ENCODE data around the gene RNF130. TPM values are rescaled to one million over a fixed set of nuclear protein-coding genes. Genes with fewer than 3 reads are reported as not detected.

The RNF130 gene
- total and polyA plus RNA-seq, 9 of the 15 experiments (the other 6 are each of a cell fraction or from before 2014, with no cell fraction given): 5.8 to 39.4 (median 27.1) TPM

DNA sequence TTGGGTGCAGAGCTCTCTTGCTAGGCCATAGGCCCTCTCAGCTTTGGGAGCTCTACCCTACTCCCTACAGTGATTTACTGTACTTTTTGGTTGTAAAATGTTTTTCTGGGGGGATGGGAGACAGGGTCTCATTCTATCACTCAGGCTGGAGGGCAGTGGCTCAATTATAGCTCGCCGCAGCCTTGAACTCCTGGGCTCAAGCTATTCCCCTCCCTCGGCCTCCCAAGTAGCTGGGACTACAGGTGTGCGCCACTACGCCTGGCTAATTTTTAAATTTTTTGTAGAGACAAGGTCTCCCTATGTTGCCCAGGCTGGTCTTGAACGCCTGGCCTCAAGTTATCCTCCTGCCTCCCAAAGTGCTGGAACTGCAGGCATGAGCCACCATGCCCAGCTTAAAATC lies 21.7 kb upstream of the RNF130 start:
- H3K27ac ChIP-seq (ENCODE audit: extremely low read depth, low read depth, low read length): no peak overlapping the region; the same call in 2 of the 3 replicates
- intact Hi-C loops (cut with micrococcal nuclease) (loop anchor here (5.0 kb wide), 3 partner anchors 106 to 331 kb away; partner anchors contain the start of gene MRNIP), in situ Hi-C loops (cut with MboI) (no loop called here)
- no peak for DNase-seq (ENCODE audit: extremely low read depth in 1 of 4, low spot score in 3 of 4)
- H3K9ac ChIP-seq (ENCODE audit: insufficient read depth in 1 of 2, low read depth in 2 of 2, low read length in 2 of 2): no peak overlapping the region
- H3K4me2 ChIP-seq (ENCODE audit: insufficient read depth, low read length): 0 out of 2 replicates have a peak overlapping the region, but pooled peaks have one; percentile 12
- no peaks in the 10 kb centered on the region for H3K27me3 ChIP-seq (ENCODE audit: control insufficient read depth in 2 of 2, insufficient read depth in 2 of 2, low read length in 2 of 2)
- FAIRE-seq: no peak
- ChIA-PET POLR2A (interaction anchor here (1.1 kb wide), 1 partner anchor 7 kb away, joined by 3 read pairs; no protein-coding TSS in a partner anchor), CTCF (ENCODE audit: low intra/inter-chr PET ratio) (no interaction called here)
- H3K36me3 ChIP-seq (ENCODE audit: control insufficient read depth, insufficient read depth, low read length): no peaks in the 10 kb centered on the region
- H3K4me1 ChIP-seq (replicated peaks in 1 of 2; ENCODE audit: control insufficient read depth in 2 of 2, insufficient read depth in 2 of 2, low read length in 2 of 2): peaks cover 30 to 38% of the 10 kb centered on the region in 2 experiments
- no peaks in the 10 kb centered on the region for H4K20me1 ChIP-seq (replicated peaks; ENCODE audit: control insufficient read depth, insufficient read depth, low read length)
- H2AFZ ChIP-seq (ENCODE audit: low read depth, low read length): no peak overlapping the region
- BruUV-seq (replicated peaks): no TSS peak
- ATAC-seq: no peak; the same call in 2 of the 3 replicates
- no peaks in the 10 kb centered on the region for H3K79me2 ChIP-seq (ENCODE audit: control insufficient read depth, insufficient read depth, low read length)
- 37% methylated on average over 6 of the region's 6 CpGs for WGBS (ENCODE audit: insufficient coverage, low coverage, missing lambda C conversion rate)
- H3K9me1 ChIP-seq (ENCODE audit: control insufficient read depth, insufficient read depth, low read length): no peaks in the 10 kb centered on the region
- H3K9me3 ChIP-seq (replicated peaks; ENCODE audit: control insufficient read depth, insufficient read depth, low read depth, low read length): no peaks in the 10 kb centered on the region; the same call in 1 of the 2 replicates
- no peak overlapping the region for H3K4me3 ChIP-seq
- TF ChIP-seq NR2C1 (IDR thresholded peaks at IDR 0.05) (no peak), NR2C1 (tag; IDR thresholded peaks at IDR 0.05) (no peak), SMARCA5 (IDR thresholded peaks at IDR 0.05) (peak; percentile 21; the same call in 1 of the 2 replicates), POLR2A (conservative IDR thresholded peaks at IDR 0.05) (no peak), CAMTA2 (CRISPR knock-in tag; conservative IDR thresholded peaks at IDR 0.05) (no peak), ARNT (IDR thresholded peaks at IDR 0.05) (no peak), HDGF (IDR thresholded peaks at IDR 0.05) (no peak), ZEB2 (IDR thresholded peaks at IDR 0.05) (no peak), SMAD3 (CRISPR knock-in tag; conservative IDR thresholded peaks at IDR 0.05) (no peak), SMAD2 (IDR thresholded peaks at IDR 0.05; ENCODE audit: low read depth, low read length) (no peak), ZBTB33 (CRISPR knock-in tag; IDR thresholded peaks at IDR 0.05) (no peak), CCNT2 (IDR thresholded peaks at IDR 0.05; ENCODE audit: borderline replicate concordance, extremely low read depth, insufficient read length, low read depth, low read length) (no peak)
- TF ChIP-seq, protein P1, sequence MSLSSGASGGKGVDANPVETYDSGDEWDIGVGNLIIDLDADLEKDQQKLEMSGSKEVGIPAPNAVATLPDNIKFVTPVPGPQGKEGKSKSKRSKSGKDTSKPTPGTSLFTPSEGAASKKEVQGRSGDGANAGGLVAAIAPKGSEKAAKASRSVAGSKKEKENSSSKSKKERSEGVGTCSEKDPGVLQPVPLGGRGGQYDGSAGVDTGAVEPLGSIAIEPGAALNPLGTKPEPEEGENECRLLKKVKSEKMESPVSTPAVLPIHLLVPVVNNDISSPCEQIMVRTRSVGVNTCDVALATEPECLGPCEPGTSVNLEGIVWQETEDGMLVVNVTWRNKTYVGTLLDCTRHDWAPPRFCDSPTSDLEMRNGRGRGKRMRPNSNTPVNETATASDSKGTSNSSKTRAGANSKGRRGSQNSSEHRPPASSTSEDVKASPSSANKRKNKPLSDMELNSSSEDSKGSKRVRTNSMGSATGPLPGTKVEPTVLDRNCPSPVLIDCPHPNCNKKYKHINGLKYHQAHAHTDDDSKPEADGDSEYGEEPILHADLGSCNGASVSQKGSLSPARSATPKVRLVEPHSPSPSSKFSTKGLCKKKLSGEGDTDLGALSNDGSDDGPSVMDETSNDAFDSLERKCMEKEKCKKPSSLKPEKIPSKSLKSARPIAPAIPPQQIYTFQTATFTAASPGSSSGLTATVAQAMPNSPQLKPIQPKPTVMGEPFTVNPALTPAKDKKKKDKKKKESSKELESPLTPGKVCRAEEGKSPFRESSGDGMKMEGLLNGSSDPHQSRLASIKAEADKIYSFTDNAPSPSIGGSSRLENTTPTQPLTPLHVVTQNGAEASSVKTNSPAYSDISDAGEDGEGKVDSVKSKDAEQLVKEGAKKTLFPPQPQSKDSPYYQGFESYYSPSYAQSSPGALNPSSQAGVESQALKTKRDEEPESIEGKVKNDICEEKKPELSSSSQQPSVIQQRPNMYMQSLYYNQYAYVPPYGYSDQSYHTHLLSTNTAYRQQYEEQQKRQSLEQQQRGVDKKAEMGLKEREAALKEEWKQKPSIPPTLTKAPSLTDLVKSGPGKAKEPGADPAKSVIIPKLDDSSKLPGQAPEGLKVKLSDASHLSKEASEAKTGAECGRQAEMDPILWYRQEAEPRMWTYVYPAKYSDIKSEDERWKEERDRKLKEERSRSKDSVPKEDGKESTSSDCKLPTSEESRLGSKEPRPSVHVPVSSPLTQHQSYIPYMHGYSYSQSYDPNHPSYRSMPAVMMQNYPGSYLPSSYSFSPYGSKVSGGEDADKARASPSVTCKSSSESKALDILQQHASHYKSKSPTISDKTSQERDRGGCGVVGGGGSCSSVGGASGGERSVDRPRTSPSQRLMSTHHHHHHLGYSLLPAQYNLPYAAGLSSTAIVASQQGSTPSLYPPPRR (CRISPR knock-in tag; IDR thresholded peaks at IDR 0.05; ENCODE audit: borderline replicate concordance): no peak
- TF ChIP-seq, protein P2, sequence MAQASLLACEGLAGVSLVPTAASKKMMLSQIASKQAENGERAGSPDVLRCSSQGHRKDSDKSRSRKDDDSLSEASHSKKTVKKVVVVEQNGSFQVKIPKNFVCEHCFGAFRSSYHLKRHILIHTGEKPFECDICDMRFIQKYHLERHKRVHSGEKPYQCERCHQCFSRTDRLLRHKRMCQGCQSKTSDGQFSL (CRISPR knock-in tag; IDR thresholded peaks at IDR 0.05): peak; percentile 30; the same call in 1 of the 2 replicates
- TF ChIP-seq, protein P2 (tag; IDR thresholded peaks at IDR 0.05): no peak
